Loucy (cell line): ENCODE measurements around the gene COL5A1.

Source experiments
- H2AFZ ChIP-seq: fragments of 200-600 bp; sonication (generic); 2 replicates; pipeline ENCODE4 v1.6.0; 2016; ENCODE audit warnings: antibody characterized with exemption, mild to moderate bottlenecking, low read length, moderate library complexity
- H3F3A ChIP-seq: fragments of 200-600 bp; 2 replicates; pipeline ENCODE4 v1.6.0; 2016; ENCODE audit warnings: antibody characterized with exemption, low read depth, mild to moderate bottlenecking
- H3K27me3 ChIP-seq: fragments of 200-600 bp; sonication (generic); 2 replicates; pipeline ENCODE4 v1.6.1; 2014; ENCODE audit warnings: low read length, mild to moderate bottlenecking; ENCODE audit not compliant: insufficient read depth, poor library complexity, severe bottlenecking
- H3K36me3 ChIP-seq: fragments of 200-600 bp; sonication (generic); 2 replicates; pipeline ENCODE4 v1.6.1; 2016; ENCODE audit warnings: low read length; ENCODE audit not compliant: insufficient read depth
- H3K4me1 ChIP-seq: fragments of 200-600 bp; sonication (generic); 2 replicates; pipeline ENCODE4 v1.5.1; 2014; ENCODE audit warnings: low read length, mild to moderate bottlenecking; ENCODE audit not compliant: insufficient read depth, poor library complexity, severe bottlenecking
- H3K4me2 ChIP-seq: fragments of 200-600 bp; sonication (generic); 2 replicates; pipeline ENCODE4 v1.6.0; 2014; ENCODE audit warnings: antibody characterized with exemption, low read length, low read depth, mild to moderate bottlenecking; ENCODE audit not compliant: poor library complexity, severe bottlenecking
- H3K4me3 ChIP-seq: fragments of 200-600 bp; sonication (generic); 2 replicates; pipeline ENCODE4 v1.5.1; 2014; ENCODE audit warnings: low read length, mild to moderate bottlenecking, mixed read lengths; ENCODE audit not compliant: poor library complexity, severe bottlenecking
- H3K79me2 ChIP-seq: fragments of 200-600 bp; sonication (generic); 2 replicates; pipeline ENCODE4 v1.6.1; 2014; ENCODE audit warnings: low read length; ENCODE audit not compliant: insufficient read depth
- H3K9ac ChIP-seq: fragments of 200-600 bp; sonication (generic); 2 replicates; pipeline ENCODE4 v1.6.0; 2014; ENCODE audit warnings: mild to moderate bottlenecking, low read depth, low read length, moderate library complexity; ENCODE audit not compliant: poor library complexity, severe bottlenecking
- H3K9me2 ChIP-seq: fragments of 200-600 bp; sonication (generic); replicated peaks from 2 replicates; pipeline ENCODE4 v1.6.1; 2016; ENCODE audit warnings: low read depth, low read length, mixed read lengths
- H3K9me3 ChIP-seq: fragments of 200-600 bp; sonication (generic); 2 replicates; pipeline ENCODE4 v1.6.1; 2014; ENCODE audit warnings: mild to moderate bottlenecking, antibody characterized with exemption, low read length, low read depth; ENCODE audit not compliant: insufficient read depth
- H4K20me1 ChIP-seq: fragments of 200-600 bp; sonication (generic); 2 replicates; pipeline ENCODE4 v1.6.0; 2014; ENCODE audit warnings: antibody characterized with exemption, low read length, mild to moderate bottlenecking; ENCODE audit not compliant: insufficient read depth, poor library complexity, severe bottlenecking
- EZH2phosphoT487 ChIP-seq: fragments of 200-600 bp; IDR thresholded peaks from 2 replicates; pipeline ENCODE4 v1.6.1; 2018; ENCODE audit warnings: antibody characterized with exemption, mild to moderate bottlenecking, moderate library complexity, borderline replicate concordance
- TF ChIP-seq, protein P1 (sequence below): fragments of 200-600 bp; sonication (generic); conservative IDR thresholded peaks from 2 replicates; pipeline ENCODE4 v1.5.1; 2014; ENCODE audit warnings: mild to moderate bottlenecking, antibody characterized with exemption, low read length

Gene COL5A1

DNA sequence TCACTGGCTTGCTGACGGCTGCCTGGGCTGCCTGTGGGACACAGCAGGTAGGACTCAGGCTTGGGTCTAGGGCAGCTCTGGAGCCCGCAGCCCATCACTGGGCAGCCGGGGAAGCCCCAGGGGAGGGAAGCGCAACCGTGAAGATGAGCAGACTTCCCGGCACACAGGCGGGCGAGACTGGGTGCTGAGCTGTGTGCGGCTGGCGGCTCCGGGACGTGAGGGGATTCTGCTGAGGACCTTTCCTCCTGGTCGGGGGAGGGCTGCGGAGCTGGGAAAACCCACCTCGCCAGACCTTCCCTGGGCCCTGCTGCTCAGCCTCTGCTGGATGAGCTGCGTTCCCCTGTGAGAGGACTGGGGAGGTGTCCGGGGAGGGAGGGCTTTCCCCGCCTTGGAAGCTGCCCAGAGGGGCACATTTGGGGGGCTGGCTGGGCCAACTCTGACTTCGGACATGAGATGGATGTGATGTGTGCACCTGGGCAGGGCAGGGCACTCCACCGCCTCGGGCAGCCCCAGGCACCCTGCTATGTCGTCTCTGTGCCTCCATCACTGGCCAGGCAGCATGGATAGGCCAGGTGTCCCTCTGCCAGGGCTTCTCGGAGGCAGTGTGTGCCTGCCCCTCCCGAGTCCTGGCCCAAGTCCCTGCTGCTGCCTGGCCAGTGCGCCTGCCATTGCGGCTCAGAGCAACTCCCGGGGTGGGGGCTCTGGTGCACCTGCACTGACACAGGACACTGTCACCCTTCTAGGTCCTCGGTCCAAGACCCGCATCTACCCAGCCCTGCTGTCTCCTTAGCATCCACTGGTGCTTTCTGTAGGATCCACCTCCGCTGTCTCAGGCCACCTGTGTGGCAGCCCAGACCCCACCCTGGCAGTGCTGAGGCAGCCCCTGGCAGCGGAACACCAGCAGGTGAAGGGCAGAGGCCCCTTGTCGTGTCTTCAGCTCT lies 66.4 kb downstream of the COL5A1 start:
- no peaks in the 10 kb centered on the region for H3K27me3 ChIP-seq
- H3K4me2 ChIP-seq = peak overlapping the region; percentile 49
- H3F3A ChIP-seq = no peaks in the 10 kb centered on the region
- H3K9me3 ChIP-seq = no peaks in the 10 kb centered on the region
- peaks cover 36% of the 10 kb centered on the region for H3K4me1 ChIP-seq
- no peak overlapping the region for H3K4me3 ChIP-seq
- peak overlapping the region; percentile 61 for H3K9ac ChIP-seq
- H2AFZ ChIP-seq = no peak overlapping the region
- TF ChIP-seq, protein P1, sequence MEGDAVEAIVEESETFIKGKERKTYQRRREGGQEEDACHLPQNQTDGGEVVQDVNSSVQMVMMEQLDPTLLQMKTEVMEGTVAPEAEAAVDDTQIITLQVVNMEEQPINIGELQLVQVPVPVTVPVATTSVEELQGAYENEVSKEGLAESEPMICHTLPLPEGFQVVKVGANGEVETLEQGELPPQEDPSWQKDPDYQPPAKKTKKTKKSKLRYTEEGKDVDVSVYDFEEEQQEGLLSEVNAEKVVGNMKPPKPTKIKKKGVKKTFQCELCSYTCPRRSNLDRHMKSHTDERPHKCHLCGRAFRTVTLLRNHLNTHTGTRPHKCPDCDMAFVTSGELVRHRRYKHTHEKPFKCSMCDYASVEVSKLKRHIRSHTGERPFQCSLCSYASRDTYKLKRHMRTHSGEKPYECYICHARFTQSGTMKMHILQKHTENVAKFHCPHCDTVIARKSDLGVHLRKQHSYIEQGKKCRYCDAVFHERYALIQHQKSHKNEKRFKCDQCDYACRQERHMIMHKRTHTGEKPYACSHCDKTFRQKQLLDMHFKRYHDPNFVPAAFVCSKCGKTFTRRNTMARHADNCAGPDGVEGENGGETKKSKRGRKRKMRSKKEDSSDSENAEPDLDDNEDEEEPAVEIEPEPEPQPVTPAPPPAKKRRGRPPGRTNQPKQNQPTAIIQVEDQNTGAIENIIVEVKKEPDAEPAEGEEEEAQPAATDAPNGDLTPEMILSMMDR = no peak
- no peak for TF ChIP-seq EZH2phosphoT487
- no peaks in the 10 kb centered on the region for H4K20me1 ChIP-seq
- H3K36me3 ChIP-seq = no peaks in the 10 kb centered on the region
- no peaks in the 10 kb centered on the region for H3K79me2 ChIP-seq
- no peaks in the 10 kb centered on the region for H3K9me2 ChIP-seq

DNA sequence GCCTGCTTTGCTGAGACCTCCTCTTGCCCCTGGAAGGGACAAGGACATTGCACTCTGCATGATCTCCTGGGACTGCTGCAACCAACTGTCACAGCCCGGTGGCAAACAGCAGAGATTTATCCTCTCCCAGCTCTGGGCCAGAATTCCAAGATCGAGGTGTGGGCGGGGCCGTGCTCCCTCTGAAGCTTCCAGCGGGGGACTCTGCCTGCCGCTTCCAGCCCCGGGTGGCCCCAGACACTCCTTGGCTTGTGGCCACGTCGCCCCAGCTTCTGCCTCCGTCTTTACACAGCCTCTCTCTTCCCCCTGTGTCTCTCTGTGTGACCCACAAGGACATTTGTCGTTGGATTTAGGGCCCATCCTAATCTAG lies 67.1 kb downstream of the COL5A1 start:
- Histone ChIP-seq H3K36me3 (no peaks in the 10 kb centered on the region), H3K9ac (no peak overlapping the region), H3K9me3 (no peaks in the 10 kb centered on the region), H3K4me3 (no peak overlapping the region), H3K9me2 (no peaks in the 10 kb centered on the region), H3K4me1 (peaks cover 36% of the 10 kb centered on the region), H4K20me1 (no peaks in the 10 kb centered on the region), H3K4me2 (no peak overlapping the region), H2AFZ (no peak overlapping the region), H3K79me2 (no peaks in the 10 kb centered on the region), H3K27me3 (no peaks in the 10 kb centered on the region), H3F3A (no peaks in the 10 kb centered on the region)
- TF ChIP-seq EZH2phosphoT487 = no peak
- TF ChIP-seq, protein P1 = no peak

DNA sequence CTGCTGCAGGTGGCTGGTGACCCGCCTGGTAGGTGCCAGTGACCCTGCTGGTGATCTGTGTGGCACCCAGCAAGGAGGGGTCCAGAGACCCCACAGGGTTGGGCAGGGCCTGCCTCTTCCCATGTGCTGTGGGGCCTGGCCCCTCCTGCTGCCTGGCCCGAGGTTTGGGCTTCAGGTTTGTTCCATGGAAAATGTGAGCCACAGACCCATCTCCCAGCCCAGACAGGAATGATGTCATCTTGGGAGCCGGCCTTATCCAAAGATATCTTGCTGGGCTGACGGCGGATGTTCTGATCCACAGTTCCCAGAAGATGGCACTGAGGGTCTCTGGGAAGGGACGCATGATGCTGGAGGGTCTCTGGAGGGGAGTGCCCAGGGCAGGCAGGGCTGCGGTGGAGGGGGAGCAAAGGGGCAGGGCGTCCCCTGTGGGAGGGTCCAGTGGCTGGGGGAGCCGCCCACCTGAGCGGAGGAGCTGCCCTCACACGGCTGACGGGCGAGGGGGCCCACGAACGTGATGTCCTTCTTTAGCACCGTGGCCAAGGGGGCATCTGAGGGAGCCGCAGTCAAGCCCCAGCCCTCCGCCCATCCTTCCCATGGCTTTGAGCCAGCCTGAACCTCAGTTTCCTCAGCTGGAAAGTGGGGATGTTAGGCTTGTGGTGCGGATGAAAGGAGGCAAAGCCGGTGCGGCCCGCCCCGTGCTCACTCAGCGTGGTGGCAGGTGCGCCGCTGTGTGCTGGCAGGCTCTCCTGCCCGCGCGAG lies 68.1 kb downstream of the COL5A1 start:
- H3K9me3 ChIP-seq = no peaks in the 10 kb centered on the region
- no peaks in the 10 kb centered on the region for H3K36me3 ChIP-seq
- TF ChIP-seq, protein P1 = no peak
- TF ChIP-seq EZH2phosphoT487 = no peak
- no peaks in the 10 kb centered on the region for H3F3A ChIP-seq
- no peaks in the 10 kb centered on the region for H3K79me2 ChIP-seq
- H3K4me1 ChIP-seq = peaks cover 36% of the 10 kb centered on the region
- H3K4me3 ChIP-seq = no peak overlapping the region
- H3K4me2 ChIP-seq = no peak overlapping the region
- H2AFZ ChIP-seq = no peak overlapping the region
- H3K9me2 ChIP-seq = no peaks in the 10 kb centered on the region
- H4K20me1 ChIP-seq = no peaks in the 10 kb centered on the region
- H3K9ac ChIP-seq = no peak overlapping the region
- H3K27me3 ChIP-seq = no peaks in the 10 kb centered on the region
